SH-SY5Y (cell line): Measurements from ENCODE around the gene KARS1.

ENCODE experiments used
- GATA2 ChIP-seq: IDR thresholded peaks from 2 replicates; pipeline ENCODE4 v1.6.1; 2011; ENCODE audit warnings: mild to moderate bottlenecking, low read depth, low read length
- GATA3 ChIP-seq: IDR thresholded peaks from 2 replicates; pipeline ENCODE4 v1.6.1; 2011; ENCODE audit warnings: low read depth, mild to moderate bottlenecking, low read length, moderate library complexity

Gene KARS1

GRCh38 chr16:75647492-75648264 lies at the start of gene KARS1, which contains the start of gene TERF2IP:
TSS of gene KARS1 (minus strand) at chr16:75647665. CDS start at chr16:75647639, 26 bp downstream.
TSS of gene TERF2IP (plus strand) at chr16:75647773. CDS start at chr16:75647883, 110 bp downstream.
- no peak for TF ChIP-seq GATA2
- TF ChIP-seq GATA3: no peak

GRCh38 chr16:75695708-75696107 lies 48.2 kb upstream of the KARS1 start:
- no peak for TF ChIP-seq GATA2
- TF ChIP-seq GATA3: no peak

GRCh38 chr16:75687361-75687760 lies 39.9 kb upstream of the KARS1 start:
- TF ChIP-seq GATA3: no peak
- no peak for TF ChIP-seq GATA2

GRCh38 chr16:75682308-75682707 lies 34.8 kb upstream of the KARS1 start:
- TF ChIP-seq GATA2: no peak
- TF ChIP-seq GATA3: no peak

GRCh38 chr16:75679366-75679765 lies 31.9 kb upstream of the KARS1 start:
- TF ChIP-seq GATA3 (no peak), GATA2 (no peak)

GRCh38 chr16:75676909-75677308 lies 29.4 kb upstream of the KARS1 start, which contains the start of gene CPHXL2:
TSS of gene CPHXL2 (minus strand) at chr16:75677009. CDS start at chr16:75676999, 10 bp downstream.
- no peak for TF ChIP-seq GATA3
- TF ChIP-seq GATA2: no peak

GRCh38 chr16:75667503-75667902 lies 20.0 kb upstream of the KARS1 start:
- TF ChIP-seq GATA3: no peak
- no peak for TF ChIP-seq GATA2

- no peak for TF ChIP-seq GATA3
- TF ChIP-seq GATA2: no peak
Measured at GRCh38 chr16:75660726-75661302, 13.3 kb upstream of the KARS1 start.

GRCh38 chr16:75660321-75660720 lies 12.9 kb upstream of the KARS1 start:
- TF ChIP-seq GATA3: no peak
- no peak for TF ChIP-seq GATA2

GRCh38 chr16:75658175-75658574 lies 10.7 kb upstream of the KARS1 start:
- no peak for TF ChIP-seq GATA2
- no peak for TF ChIP-seq GATA3

GRCh38 chr16:75653922-75654321 lies 6.5 kb upstream of the KARS1 start:
- TF ChIP-seq GATA3: no peak
- TF ChIP-seq GATA2: no peak

GRCh38 chr16:75648265-75649076 lies 1.0 kb upstream of the KARS1 start:
- TF ChIP-seq GATA2: no peak
- TF ChIP-seq GATA3: no peak

GRCh38 chr16:75647112-75647491 lies 363 bp downstream of the KARS1 start:
- TF ChIP-seq GATA2 (no peak), GATA3 (no peak)
